Vagina (tissue), 2 donors: ENCODE results near the gene ACVR2B. TPM values are rescaled to one million over a fixed set of nuclear protein-coding genes. Genes with fewer than 3 reads are reported as not detected.
A peak's percentile ranks its signal among the peaks of the same experiment; 100 is the strongest.

Source experiments
- DNase-seq, 2 donors: peaks; one replicate each; pipeline ENCODE4 v3.0.0-alpha.2; 2017; ENCODE audit errors: extremely low spot score in 2 of 2
- H3K27ac ChIP-seq: fragments of 200-600 bp; sonication (generic); one replicate; pipeline ENCODE4 v1.5.1; 2019
- H3K27me3 ChIP-seq: fragments of 200-600 bp; sonication (generic); one replicate; pipeline ENCODE4 v1.5.1; 2019
- H3K36me3 ChIP-seq, 2 donors: fragments of 200-600 bp; sonication (generic); one replicate each; pipeline ENCODE4 v1.5.1; 2017 to 2019
- H3K4me1 ChIP-seq: fragments of 200-600 bp; sonication (generic); one replicate; pipeline ENCODE4 v1.5.1; 2019
- H3K4me3 ChIP-seq, 2 donors: fragments of 200-600 bp; sonication (generic); 1 replicate in 1 of 2; 2 replicates in 1 of 2; pipeline ENCODE4 v1.5.1; 2016 to 2019
- H3K9me3 ChIP-seq: fragments of 200-600 bp; sonication (generic); one replicate; pipeline ENCODE4 v1.5.1; 2019
- CTCF ChIP-seq, 3 experiments: fragments of 450-650 bp in 2 of 3; fragments of 200-600 bp in 1 of 3; sonication (generic) in 1 of 3; IDR thresholded peaks; one replicate each; pipeline ENCODE4 v1.5.1; 2017 to 2019; ENCODE audit warnings: antibody characterized with exemption in 3 of 3, mild to moderate bottlenecking in 2 of 3, moderate library complexity in 2 of 3
- POLR2A ChIP-seq, 2 donors: fragments of 450-650 bp; IDR thresholded peaks; one replicate each; pipeline ENCODE4 v1.6.1; 2017; ENCODE audit warnings: antibody characterized with exemption in 2 of 2, mild to moderate bottlenecking in 2 of 2, moderate library complexity in 2 of 2
- POLR2AphosphoS5 ChIP-seq, 2 donors: sonication (generic); formaldehyde crosslinking; IDR thresholded peaks; one replicate each; pipeline ENCODE4 v1.9.0; 2017; ENCODE audit warnings: antibody characterized with exemption in 2 of 2, mild to moderate bottlenecking in 2 of 2, low read depth in 1 of 2; ENCODE audit not compliant: insufficient read depth in 1 of 2
- intact Hi-C: fragments of 100-400 bp; cut with DNase I; formaldehyde crosslinking; loops from one replicate; pipeline ENCODE4 v1.15.1; 2023
- total RNA-seq: library from RNA; depleted of rRNA; stranded (reverse); fragments of >200 nt; gene quantifications from one replicate; pipeline ENCODE4 v1.2.3, GENCODE V29; 2016

Gene ACVR2B
- total RNA-seq, 1 donor from 2014 or later: 3.7 TPM

DNA sequence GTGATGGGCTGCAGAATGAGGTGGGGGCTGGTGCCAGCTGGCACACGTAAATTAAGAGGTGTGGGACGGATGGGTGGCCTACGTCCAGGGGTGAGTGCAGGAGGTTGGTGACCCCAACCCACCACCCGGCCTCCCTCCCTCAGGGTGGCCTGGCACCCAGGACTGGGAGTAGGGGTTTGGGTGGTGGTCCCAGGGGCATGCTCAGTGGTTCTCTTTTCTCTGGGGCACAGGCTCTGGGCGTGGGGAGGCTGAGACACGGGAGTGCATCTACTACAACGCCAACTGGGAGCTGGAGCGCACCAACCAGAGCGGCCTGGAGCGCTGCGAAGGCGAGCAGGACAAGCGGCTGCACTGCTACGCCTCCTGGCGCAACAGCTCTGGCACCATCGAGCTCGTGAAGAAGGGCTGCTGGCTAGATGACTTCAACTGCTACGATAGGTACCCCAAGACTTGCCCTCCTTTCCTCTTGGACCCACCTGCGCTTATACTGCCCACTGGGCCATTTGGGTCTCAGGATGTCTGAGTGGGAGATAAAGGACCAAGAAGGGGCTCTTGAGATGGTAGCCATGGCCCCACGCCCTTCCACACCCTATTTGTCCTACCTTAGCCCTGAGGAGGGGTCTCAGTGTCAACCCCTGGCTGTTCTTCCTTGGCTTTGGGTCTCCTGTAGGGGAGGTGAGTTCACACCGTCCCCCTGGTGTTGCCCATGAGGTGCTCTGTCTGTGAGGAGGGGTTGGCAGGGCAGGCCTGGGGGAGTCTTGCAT, 23.5 kb downstream of the ACVR2B start:
- Histone ChIP-seq H3K27ac (no peak overlapping the region), H3K4me1 (peaks cover 11% of the 10 kb centered on the region), H3K27me3 (no peaks in the 10 kb centered on the region), H3K9me3 (no peaks in the 10 kb centered on the region), H3K36me3 (peaks cover 0 to 21% of the 10 kb centered on the region in 2 donors), H3K4me3 (no peak overlapping the region)
- peak in 1 of 2 donors; percentile 74 for DNase-seq
- no peak for TF ChIP-seq CTCF (IDR thresholded peaks at IDR 0.05)
- no peak for TF ChIP-seq POLR2A (IDR thresholded peaks at IDR 0.05)
- no peak for TF ChIP-seq POLR2AphosphoS5 (IDR thresholded peaks at IDR 0.05; ENCODE audit: insufficient read depth in 1 of 2, low read depth in 1 of 2)
- intact Hi-C loops: no loop called here

GRCh38 chr3:38477839-38478450, 24.3 kb downstream of the ACVR2B start:
- Histone ChIP-seq H3K4me3 (no peak overlapping the region), H3K4me1 (peaks cover 5% of the 10 kb centered on the region), H3K27me3 (no peaks in the 10 kb centered on the region), H3K27ac (no peak overlapping the region), H3K36me3 (peaks cover 0 to 28% of the 10 kb centered on the region in 2 donors), H3K9me3 (no peaks in the 10 kb centered on the region)
- TF ChIP-seq CTCF (IDR thresholded peaks at IDR 0.05): no peak
- TF ChIP-seq POLR2A (IDR thresholded peaks at IDR 0.05): no peak
- TF ChIP-seq POLR2AphosphoS5 (IDR thresholded peaks at IDR 0.05; ENCODE audit: insufficient read depth in 1 of 2, low read depth in 1 of 2): no peak
- peak in 1 of 2 donors; percentile 75 for DNase-seq
- intact Hi-C loops: no loop called here

DNA sequence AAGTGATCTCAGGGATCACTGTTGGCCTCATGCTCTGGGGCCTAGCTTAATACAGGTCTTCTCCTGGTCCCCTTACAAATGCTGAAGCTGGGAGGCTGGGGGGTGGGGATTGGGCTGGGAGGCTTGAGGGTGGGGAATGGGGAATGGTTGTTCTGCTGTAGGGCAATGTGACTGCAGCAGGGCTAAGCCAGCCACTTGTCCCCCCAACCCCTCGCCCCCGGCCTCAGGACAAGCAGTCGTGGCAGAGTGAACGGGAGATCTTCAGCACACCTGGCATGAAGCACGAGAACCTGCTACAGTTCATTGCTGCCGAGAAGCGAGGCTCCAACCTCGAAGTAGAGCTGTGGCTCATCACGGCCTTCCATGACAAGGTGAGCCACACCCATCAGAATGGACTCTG, 25.2 kb downstream of the ACVR2B start:
- H3K27me3 ChIP-seq: no peaks in the 10 kb centered on the region
- H3K27ac ChIP-seq: no peak overlapping the region
- no peaks in the 10 kb centered on the region for H3K9me3 ChIP-seq
- DNase-seq: no peak
- peaks cover 5% of the 10 kb centered on the region for H3K4me1 ChIP-seq
- no peak overlapping the region for H3K4me3 ChIP-seq
- intact Hi-C loops: no loop called here
- peaks cover 0 to 38% of the 10 kb centered on the region in 2 donors for H3K36me3 ChIP-seq
- no peak for TF ChIP-seq CTCF (IDR thresholded peaks at IDR 0.05)
- no peak for TF ChIP-seq POLR2AphosphoS5 (IDR thresholded peaks at IDR 0.05; ENCODE audit: insufficient read depth in 1 of 2, low read depth in 1 of 2)
- no peak for TF ChIP-seq POLR2A (IDR thresholded peaks at IDR 0.05)

GRCh38 chr3:38479431-38480092, 25.9 kb downstream of the ACVR2B start:
- peak in 1 of 2 donors; percentile 83 for DNase-seq
- H3K27ac ChIP-seq: no peak overlapping the region
- H3K36me3 ChIP-seq: peaks cover 0 to 44% of the 10 kb centered on the region in 2 donors
- H3K27me3 ChIP-seq: no peaks in the 10 kb centered on the region
- TF ChIP-seq POLR2A (IDR thresholded peaks at IDR 0.05) (no peak), POLR2AphosphoS5 (IDR thresholded peaks at IDR 0.05; ENCODE audit: insufficient read depth in 1 of 2, low read depth in 1 of 2) (peak in 1 of 2 donors; percentile 24), CTCF (IDR thresholded peaks at IDR 0.05) (peak; percentile 69 to 74 (median 73))
- peaks cover 5% of the 10 kb centered on the region for H3K4me1 ChIP-seq
- intact Hi-C loops: loop anchor here (5.0 kb wide), 1 partner anchor 132 kb away; the partner anchor contains the start of gene XYLB
- no peak overlapping the region for H3K4me3 ChIP-seq
- H3K9me3 ChIP-seq: no peaks in the 10 kb centered on the region
